Effector CD8-positive, alpha-beta T cell (primary cell): Measurements from ENCODE around the gene IL22RA1.

Experiments
- DNase-seq: peaks from one replicate; lab custom pipeline; 2025; lab: John Stamatoyannopoulos, UW

The IL22RA1 gene

GRCh38 chr1:24096009-24096738 lies 46.8 kb downstream of the IL22RA1 start:
- no peak for DNase-seq

GRCh38 chr1:24095140-24095859 lies 47.6 kb downstream of the IL22RA1 start:
- DNase-seq = no peak

DNA sequence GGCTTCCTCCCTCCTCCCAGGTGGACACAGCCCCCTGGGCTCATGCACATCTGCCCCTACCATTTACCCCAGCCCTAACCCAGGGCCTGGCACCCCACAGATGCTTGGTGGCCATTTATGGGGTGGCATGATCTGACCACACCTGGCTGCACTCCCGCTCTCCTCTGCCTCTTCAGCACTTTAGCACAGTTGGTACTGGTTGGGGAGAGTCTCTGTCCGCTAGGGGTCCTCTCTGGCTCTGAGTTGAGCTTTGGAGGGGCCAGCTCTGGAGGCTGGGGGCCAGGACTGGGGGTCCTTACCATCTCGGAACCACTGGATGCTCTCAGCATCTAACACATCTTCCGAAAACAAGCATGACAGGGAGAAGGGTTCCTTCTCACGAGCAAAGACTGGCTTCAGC lies 48.4 kb downstream of the IL22RA1 start:
- no peak for DNase-seq

DNA sequence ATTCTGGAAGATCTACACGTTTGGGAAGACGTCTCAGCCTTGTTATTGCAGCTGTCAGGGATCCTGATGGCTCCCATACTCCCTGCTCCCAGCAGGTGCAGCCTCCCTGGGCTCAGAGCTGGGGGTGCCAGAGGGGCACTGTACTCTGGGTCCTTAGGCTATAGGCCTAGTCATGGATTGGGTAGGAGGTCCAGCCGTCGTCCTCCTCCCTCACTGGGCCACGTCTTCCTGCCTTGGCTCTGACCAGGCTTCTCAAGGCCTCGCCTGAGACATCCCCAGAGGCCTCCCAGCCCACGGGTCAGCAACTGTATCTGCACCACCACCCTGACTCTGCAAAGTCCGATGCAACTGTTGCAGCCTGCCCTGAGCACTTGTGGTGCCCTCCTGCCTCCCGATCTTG lies 49.2 kb downstream of the IL22RA1 start:
- no peak for DNase-seq

GRCh38 chr1:24092979-24093378 lies 50.0 kb downstream of the IL22RA1 start:
- no peak for DNase-seq

DNA sequence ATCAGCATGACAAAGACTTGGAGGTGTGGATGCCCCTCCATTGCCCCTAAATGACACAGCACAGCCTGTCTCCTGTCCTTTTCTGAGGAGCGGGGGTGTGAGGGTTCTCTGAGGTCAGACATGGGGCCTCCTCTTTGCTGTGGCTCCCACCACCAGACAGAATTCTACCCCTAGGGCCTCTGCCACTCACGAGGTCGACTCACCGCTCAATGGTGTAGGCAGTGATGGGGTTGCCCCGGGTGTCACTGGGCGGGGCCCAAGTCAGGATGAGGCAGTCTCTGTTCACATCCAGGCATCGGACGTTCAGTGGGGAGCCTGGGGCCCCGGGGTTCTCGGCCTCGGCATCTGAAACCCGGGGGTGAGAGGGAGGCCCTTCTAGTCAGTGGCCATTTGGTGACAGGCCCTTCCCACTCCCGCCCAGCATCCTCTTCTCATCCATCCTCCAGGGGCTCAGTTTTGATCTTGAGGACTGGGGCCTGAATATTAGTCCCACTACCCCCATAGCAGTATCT lies 50.9 kb downstream of the IL22RA1 start:
- DNase-seq = no peak

DNA sequence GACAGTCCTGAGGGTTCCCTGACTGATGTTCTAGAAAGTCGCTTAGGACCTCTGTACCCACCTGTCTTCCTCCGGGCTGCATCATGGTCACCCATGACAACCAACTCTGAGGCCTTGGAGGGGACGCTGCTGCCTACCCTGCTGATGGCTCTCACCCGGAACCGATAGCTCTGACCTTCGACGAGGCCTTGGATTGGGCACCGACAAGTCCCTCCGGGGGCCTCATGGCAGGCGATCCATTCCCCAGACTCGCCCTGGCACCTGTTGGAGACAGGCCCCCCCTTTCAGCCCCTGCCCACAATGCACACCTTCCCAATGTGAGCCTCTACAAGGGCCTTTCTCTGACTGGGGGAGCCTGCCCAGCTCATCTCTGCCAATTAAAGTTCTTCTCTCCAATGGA lies 52.2 kb downstream of the IL22RA1 start:
- no peak for DNase-seq

DNA sequence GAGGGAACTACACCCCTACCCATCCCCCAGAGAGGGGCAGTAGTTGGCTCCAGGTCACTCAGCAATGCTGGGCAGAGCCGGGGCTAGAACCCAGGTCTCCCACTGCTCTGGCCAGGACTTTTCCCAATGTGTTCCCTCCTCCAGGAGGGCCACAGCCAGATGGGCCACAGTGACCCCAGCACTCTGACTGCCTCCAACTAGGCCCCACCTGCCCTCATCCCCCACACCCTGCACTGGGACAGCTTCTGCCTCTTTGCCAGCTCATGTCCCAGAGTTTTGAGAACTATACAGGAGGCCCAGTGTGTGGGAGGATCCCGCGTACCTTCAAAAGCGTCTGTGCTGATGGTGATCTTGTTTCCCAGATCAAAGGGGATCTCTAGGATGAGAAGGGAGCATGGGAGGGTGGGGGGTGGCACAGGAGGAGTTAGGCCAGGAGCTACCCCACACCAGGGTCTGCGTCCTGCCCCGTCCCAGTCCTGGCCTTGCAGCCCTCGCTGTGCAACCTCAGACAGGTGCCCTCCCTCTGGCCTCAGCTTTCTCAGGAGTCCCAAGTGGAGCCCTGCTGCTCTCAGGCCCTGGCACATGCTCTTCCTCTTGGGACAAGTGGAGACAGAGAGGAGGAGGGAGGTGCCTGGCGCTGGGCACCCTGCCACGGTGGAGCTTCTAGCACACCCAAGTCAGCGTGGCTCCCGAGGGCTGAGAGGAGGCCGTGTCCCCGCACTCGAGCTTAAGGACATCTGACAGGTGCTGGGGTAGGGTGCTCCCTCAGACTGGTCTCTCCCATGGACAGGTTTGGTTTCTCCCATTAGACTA lies 53.0 kb downstream of the IL22RA1 start:
- no peak for DNase-seq

- DNase-seq = no peak
These were observed 53.8 kb downstream of the IL22RA1 start for GRCh38 chr1:24089027-24089742.

- DNase-seq = no peak
These were observed 56.5 kb downstream of the IL22RA1 start for GRCh38 chr1:24086466-24086865.

- DNase-seq = no peak
These were observed 57.4 kb downstream of the IL22RA1 start for GRCh38 chr1:24085546-24085945.

DNA sequence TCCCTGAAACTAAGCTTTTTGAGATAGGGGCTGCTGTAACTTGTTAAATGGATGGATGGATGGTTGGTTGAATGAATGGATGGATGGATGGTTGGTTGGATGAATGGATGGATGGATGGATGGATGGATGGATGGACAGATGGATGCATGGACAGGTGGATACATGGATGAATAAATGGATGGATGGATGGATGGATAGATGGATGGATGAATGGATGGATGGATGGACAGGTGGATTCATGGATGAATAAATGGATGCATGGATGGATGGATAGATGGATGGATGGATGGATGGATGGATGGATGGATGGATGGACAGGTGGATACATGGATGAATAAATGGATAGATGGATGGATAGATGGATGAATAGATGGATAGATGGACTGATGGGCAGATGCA lies 57.9 kb downstream of the IL22RA1 start:
- no peak for DNase-seq

- DNase-seq = no peak
These were observed 58.9 kb downstream of the IL22RA1 start for GRCh38 chr1:24084050-24084449.

DNA sequence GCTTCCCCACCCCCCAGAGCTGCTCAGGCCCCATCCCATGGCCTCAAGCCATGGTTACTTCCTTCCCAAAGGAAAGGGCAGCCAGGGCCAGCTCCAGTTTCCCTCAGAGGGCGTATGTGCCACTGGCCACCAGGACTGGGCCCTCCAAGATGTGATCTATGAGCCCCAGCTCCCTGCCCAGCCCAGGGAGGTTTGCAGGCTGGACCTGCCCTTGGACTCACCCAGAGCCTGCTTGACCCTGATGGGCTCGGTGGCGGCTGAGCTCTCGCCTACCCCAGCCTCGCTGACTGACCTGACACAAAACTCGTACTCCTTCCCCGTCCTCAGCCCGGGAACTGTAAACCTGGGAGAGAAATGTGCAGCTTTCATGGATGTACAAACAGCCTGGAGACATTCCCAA lies 60.6 kb downstream of the IL22RA1 start:
- DNase-seq = no peak

GRCh38 chr1:24081190-24081589 lies 61.8 kb downstream of the IL22RA1 start:
- DNase-seq = no peak

- DNase-seq = no peak
These were observed 62.8 kb downstream of the IL22RA1 start for GRCh38 chr1:24080131-24080530.

- no peak for DNase-seq
These were observed 65.5 kb downstream of the IL22RA1 start for GRCh38 chr1:24077278-24077978.

DNA sequence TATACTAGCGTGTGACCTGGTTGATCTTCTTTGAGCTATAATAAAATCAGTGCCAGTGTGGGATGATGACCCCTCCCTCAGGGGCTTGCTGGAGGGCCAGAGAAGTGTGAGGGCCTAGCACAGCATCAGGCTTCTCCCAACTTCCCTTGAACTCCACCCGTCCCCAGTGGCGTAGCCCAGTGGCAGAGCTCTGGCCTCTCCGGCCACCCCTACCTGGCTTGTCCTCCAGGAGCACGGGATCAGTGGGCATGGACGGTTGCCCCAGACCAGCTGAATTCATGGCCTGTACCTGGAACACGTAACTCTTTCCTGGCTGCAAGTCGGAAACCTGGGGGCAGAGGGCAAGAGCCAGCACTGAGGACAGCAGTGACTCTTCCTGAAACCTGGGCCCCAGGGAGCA lies 67.0 kb downstream of the IL22RA1 start:
- DNase-seq = no peak

DNA sequence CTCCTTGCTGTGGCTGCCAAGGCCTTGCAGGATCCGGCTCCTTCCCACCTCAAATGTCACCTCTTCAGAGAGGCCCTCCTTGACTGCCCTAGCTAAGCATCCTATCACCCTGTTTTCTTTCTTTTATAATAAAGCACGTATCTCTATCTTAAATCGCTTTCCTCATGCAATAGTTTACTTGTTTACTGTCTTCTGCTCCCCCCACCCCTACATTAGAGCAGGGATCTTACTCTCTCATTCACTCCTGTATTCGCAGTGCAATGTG lies 67.4 kb downstream of the IL22RA1 start:
- DNase-seq = no peak

DNA sequence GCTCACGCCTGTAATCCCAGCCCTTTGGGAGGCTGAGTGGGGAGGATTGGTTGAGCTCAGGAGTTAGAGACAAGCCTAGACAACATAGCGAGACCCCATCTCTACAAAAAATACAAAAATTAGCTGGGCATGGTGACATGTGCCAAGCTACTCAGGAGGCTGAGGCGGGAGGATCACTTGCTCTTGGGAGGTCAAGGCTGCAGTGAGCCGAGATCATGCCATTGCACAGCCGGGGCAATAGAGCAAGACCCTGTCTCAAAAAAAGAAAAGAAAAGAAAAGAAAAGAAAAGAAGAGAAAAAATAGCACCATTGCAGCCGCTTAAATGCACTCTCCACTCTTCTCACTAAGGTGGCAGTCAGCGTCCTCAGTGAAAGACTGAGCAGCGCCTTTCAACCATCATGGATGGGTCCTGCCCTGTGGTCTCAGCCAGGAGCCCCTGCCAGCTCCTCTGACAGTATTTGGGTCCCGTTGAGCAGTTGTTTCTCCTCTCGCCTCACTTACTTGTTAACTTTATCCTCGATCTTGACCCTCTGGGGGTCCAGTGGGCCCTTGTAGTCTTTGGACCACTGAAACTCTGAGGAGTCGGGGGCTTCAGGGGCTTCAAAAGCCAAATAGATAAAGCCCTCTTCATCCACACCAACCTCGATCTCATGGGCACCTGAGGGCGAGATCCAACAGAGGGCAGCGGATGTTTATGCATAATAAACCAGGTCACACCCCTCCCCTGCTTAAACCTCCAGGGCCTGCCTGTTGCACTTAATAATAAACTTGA lies 67.9 kb downstream of the IL22RA1 start:
- DNase-seq = no peak

DNA sequence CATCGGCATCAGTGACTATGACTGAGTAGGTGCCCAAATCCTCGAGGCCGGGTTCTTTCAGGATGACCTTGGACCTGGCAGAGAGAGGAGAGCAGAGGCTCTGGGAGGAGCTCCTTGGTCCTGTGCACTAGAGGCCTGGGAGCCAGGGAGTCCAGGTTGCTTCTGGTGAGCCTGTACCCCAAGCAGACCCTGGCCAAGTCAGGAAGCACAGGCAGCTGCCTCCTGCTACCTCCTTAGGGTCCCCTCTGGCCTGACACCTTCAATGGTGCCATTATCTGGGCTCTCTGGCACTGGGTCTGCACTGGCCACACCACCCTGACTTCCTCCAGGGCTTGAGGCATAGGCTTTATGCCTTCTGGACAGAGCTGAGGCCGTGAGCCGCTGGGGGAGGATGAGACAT lies 68.7 kb downstream of the IL22RA1 start:
- no peak for DNase-seq
